Activated CD4-positive, alpha-beta memory T cell treated with anti-CD3 and anti-CD28 coated beads for 36 hours (primary cell): ENCODE measurements around the gene CACNB1. TPM values are rescaled to one million over a fixed set of nuclear protein-coding genes. Genes with fewer than 3 reads are reported as not detected.

Experiments
- CTCF ChIA-PET: fragments of 350-600 bp; sonication (Branson Sonifier 250); formaldehyde crosslinking; loops from one replicate; lab custom pipeline; 2021; ENCODE audit warnings: antibody characterized with exemption, inconsistent platforms; lab: Charles Lee
- POLR2A ChIA-PET: fragments of 350-600 bp; sonication (Branson Sonifier 250); formaldehyde crosslinking; loops from one replicate; lab custom pipeline; 2021; ENCODE audit warnings: antibody characterized with exemption; lab: Charles Lee
- DNase-seq: peaks from one replicate; pipeline ENCODE4 v3.0.0-alpha.2; 2020
- H3K27ac Mint-ChIP-seq: one replicate; pipeline ENCODE4 v1.8.0; 2021; ENCODE audit warnings: mixed read lengths
- H3K27me3 Mint-ChIP-seq: one replicate; pipeline ENCODE4 v1.8.0; 2021; ENCODE audit warnings: mixed read lengths
- H3K36me3 Mint-ChIP-seq: one replicate; pipeline ENCODE4 v1.8.0; 2021; ENCODE audit warnings: mixed read lengths
- H3K4me1 Mint-ChIP-seq: one replicate; pipeline ENCODE4 v1.8.0; 2021; ENCODE audit warnings: low read depth, mixed read lengths
- H3K4me3 Mint-ChIP-seq: one replicate; pipeline ENCODE4 v1.8.0; 2021; ENCODE audit warnings: mild to moderate bottlenecking, mixed read lengths
- H3K9me3 Mint-ChIP-seq: one replicate; pipeline ENCODE4 v1.8.0; 2021; ENCODE audit warnings: mixed read lengths
- intact Hi-C: fragments of 100-400 bp; cut with micrococcal nuclease; formaldehyde crosslinking; loops from one replicate; pipeline ENCODE4 v1.15.1; 2023
- total RNA-seq, 2 experiments: library from RNA; stranded (reverse); gene quantifications; one replicate each; pipeline ENCODE4 v1.2.3, GENCODE V29; 2021

The CACNB1 gene
- 10 to 100 TPM; 13.6 to 14.1 TPM for total RNA-seq

DNA sequence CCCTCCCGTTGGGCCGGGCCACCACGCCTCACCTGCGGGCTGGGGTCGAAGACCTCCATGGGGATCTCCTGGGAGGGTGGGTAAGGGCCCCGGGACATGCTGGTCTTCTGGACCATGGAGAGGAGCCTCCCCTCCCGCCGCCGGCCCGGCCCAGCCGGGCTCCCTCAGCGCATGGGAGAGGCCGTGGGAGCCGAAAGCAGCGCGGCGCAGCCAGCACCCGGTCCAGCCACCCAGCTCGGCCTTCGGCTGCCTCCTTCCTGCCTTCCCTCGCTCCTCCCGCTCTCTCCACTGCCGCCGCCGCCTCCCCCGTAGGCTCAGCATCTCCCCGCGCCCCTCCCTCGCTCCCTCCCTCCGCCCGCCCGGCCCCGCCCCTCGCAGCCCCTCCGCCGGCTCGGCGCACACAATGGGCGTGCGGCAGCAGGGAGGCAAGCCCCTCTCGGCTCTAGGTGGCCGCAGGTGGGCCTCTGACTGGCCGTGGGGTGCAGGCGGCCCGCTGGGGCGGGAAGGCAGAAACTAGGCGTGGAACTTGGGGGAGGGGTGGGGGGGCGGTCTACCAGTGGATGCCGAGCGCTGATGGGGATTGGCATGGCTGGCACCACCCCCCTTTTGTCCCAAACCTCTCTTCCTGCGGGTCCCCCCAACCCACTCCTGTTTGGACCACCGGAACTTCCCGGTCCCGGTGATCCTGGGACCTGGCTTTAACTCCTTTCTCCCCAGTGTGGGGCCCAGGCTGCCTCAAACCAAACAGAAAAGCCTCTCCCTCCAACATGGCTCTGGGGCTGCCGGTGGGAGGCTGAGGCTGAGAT lies at the start of gene CACNB1:
Gene CACNB1 (minus strand): TSS at position 290 of the 806 bp plus-strand sequence. CDS start 174 bp downstream, at position 116.
- Mint-ChIP-seq H3K4me3 (peak within 1 kb of the TSS; percentile 75), H3K27ac (peak within 1 kb of the TSS; percentile 69), H3K4me1 (peaks cover 55% of the 10 kb centered on the region), H3K27me3 (no peaks in the 10 kb centered on the region), H3K9me3 (no peaks in the 10 kb centered on the region), H3K36me3 (peaks cover 24% of the 10 kb centered on the region)
- CTCF ChIA-PET: interaction anchor here (1.2 to 1.8 kb wide), 3 partner anchors 23 to 47 kb away, joined by 3 to 8 read pairs (median 4); no protein-coding TSS in a partner anchor
- intact Hi-C loops: loop anchor here (5.0 kb wide), 1 partner anchor 45 kb away; the partner anchor contains the start of gene PLXDC1
- DNase-seq: peak; percentile 83
- POLR2A ChIA-PET: interaction anchor here (0.6 kb wide), 1 partner anchor 17 kb away, joined by 6 read pairs; no protein-coding TSS in a partner anchor

GRCh38 chr17:39246274-39246673 lies 48.8 kb upstream of the CACNB1 start:
- POLR2A ChIA-PET: no interaction called here
- CTCF ChIA-PET: interaction anchor here (1.4 to 20.1 kb wide), 10 partner anchors 12 to 263 kb away, joined by 3 to 580 read pairs (median 14); partner anchors contain the start of genes ARL5C and RPL19
- H3K4me3 Mint-ChIP-seq: no peak overlapping the region
- DNase-seq: no peak
- peaks cover 4% of the 10 kb centered on the region for H3K4me1 Mint-ChIP-seq
- no peaks in the 10 kb centered on the region for H3K9me3 Mint-ChIP-seq
- H3K36me3 Mint-ChIP-seq: no peaks in the 10 kb centered on the region
- intact Hi-C loops: no loop called here
- H3K27me3 Mint-ChIP-seq: no peaks in the 10 kb centered on the region
- no peak overlapping the region for H3K27ac Mint-ChIP-seq

DNA sequence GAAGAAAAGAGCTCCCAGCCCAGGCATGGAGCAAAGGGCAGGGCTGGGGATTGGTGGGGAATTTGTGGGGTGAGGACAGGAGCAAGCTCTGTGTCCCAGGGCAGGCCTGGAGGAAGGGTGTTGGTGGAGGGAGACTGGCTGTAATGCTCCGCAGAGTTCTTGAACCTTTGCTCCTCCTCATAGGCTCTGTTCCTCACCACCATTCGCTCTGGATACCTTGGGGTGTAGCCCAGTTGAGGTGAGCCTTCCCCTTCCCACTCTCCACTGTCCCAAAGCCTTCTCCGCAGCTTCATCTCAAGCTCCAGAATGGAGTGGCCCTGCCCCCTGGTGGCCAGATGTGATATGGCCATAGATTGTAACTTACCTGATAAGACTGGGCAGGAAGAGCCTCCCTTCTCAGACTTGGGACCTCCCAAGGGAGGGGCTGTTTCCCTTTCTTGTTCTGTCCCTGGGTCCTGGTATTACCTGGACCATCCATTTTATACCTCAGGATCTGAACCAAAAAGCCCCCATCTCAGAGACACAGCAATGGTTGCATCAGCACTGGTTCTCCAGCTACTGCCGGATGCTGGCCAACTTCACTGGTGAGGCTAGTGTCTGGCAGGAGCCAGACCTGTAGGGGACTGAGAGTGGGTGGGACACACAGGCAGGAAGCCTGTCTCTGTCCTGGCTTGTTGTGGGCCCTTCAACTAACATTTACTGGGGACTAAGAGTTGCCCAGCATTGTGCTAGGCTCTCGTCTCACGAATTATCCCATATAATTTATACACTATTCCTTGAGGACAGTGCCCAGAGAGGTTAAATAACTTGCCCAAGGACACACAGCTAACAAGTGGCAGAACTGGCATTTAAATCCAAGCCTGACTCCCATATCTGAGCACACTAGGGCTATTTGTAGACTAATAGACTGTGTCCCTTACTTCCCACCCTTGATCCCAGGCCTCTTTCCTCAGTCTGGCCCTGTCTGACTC lies 47.4 kb upstream of the CACNB1 start:
- H3K27ac Mint-ChIP-seq: no peak overlapping the region
- ChIA-PET POLR2A (interaction anchor here (0.6 to 1.2 kb wide), 3 partner anchors 35 to 217 kb away, joined by 3 to 6 read pairs (median 5); partner anchors contain the start of gene CDK12), CTCF (interaction anchor here (0.6 to 20.1 kb wide), 37 partner anchors 8 to 928 kb away, joined by 3 to 580 read pairs (median 4); partner anchors contain the start of genes ARL5C, PLXDC1, RPL19 and STAC2)
- no peak overlapping the region for H3K4me3 Mint-ChIP-seq
- H3K36me3 Mint-ChIP-seq: no peaks in the 10 kb centered on the region
- peaks cover 5% of the 10 kb centered on the region for H3K4me1 Mint-ChIP-seq
- DNase-seq: peak; percentile 91
- no peaks in the 10 kb centered on the region for H3K9me3 Mint-ChIP-seq
- H3K27me3 Mint-ChIP-seq: no peaks in the 10 kb centered on the region
- intact Hi-C loops: loop anchor here (1.0 kb wide), 1 partner anchor 38 kb away; no protein-coding TSS in a partner anchor

DNA sequence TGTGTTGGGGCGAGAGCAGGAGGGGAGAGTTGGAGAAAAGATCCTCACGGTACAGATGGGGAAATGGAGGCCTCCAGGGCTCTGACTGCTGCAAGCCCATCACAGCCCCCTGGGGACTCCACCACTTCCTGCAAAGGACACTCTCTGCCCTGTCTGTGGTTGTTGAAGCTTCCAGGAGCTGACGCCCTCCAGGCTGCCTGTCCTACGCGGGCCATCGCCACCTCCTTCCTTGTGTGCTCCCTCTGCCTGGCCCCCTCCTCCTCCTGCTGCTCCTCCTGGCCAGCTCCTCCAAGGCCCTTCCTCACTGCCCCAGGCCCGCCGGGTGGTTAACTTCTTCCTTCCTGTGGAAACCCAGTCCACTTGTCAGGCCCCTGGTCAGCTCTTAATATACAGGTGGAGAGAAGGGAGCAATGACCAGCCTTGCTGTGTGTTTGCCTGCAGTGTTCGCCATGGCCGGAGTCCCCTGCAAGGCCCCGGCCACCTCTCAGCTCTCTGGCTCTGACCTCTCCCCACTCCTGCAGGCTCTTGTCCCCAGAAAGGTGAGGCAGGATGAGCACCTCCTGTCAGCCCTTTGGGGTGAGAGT lies 46.6 kb upstream of the CACNB1 start:
- H3K9me3 Mint-ChIP-seq: no peaks in the 10 kb centered on the region
- POLR2A ChIA-PET: interaction anchor here (1.0 to 1.2 kb wide), 2 partner anchors 34 to 38 kb away, joined by 5 to 6 read pairs; no protein-coding TSS in a partner anchor

DNA sequence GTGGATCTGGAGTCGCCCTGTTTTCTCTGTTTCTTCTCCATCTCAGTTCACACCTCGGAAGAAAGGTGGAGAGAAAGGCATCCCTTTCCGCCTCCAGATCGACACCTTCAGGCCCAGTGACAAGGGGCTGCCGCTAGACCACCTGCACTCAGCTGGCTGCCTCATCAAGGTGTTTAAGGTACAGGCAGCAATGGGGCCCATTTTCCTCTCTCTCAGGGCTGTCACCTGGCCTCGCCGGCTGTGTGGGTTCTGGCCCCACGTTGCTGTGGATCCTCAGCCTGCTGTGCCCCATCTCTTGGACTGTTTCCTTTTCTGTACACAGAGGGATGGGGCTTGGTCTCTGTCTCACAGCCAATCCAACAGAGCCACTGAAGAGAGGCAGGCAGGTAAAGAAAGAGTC lies 45.7 kb upstream of the CACNB1 start:
- intact Hi-C loops: no loop called here
- Mint-ChIP-seq H3K4me1 (peaks cover 20% of the 10 kb centered on the region), H3K27me3 (no peaks in the 10 kb centered on the region), H3K27ac (no peak overlapping the region), H3K4me3 (no peak overlapping the region), H3K9me3 (no peaks in the 10 kb centered on the region), H3K36me3 (no peaks in the 10 kb centered on the region)
- POLR2A ChIA-PET: interaction anchor here (0.6 kb wide), 1 partner anchor 400 kb away, joined by 3 read pairs; no protein-coding TSS in a partner anchor
- CTCF ChIA-PET: interaction anchor here (0.6 to 20.1 kb wide), 5 partner anchors 9 to 230 kb away, joined by 3 to 580 read pairs (median 6); partner anchors contain the start of gene RPL19
- no peak for DNase-seq

More for the DNA sequence above, 46.6 kb upstream of the CACNB1 start:
- Mint-ChIP-seq H3K4me3 (no peak overlapping the region), H3K36me3 (no peaks in the 10 kb centered on the region), H3K27ac (no peak overlapping the region), H3K27me3 (no peaks in the 10 kb centered on the region), H3K4me1 (peaks cover 12% of the 10 kb centered on the region)
- CTCF ChIA-PET: interaction anchor here (0.6 to 20.1 kb wide), 34 partner anchors 9 to 927 kb away, joined by 3 to 580 read pairs (median 4); partner anchors contain the start of genes ARL5C, PLXDC1, RPL19 and STAC2
- intact Hi-C loops: loop anchor here (1.0 kb wide), 1 partner anchor 37 kb away; no protein-coding TSS in a partner anchor
- DNase-seq: no peak

- no peak for DNase-seq
- Mint-ChIP-seq H3K9me3 (no peaks in the 10 kb centered on the region), H3K27ac (no peak overlapping the region), H3K27me3 (no peaks in the 10 kb centered on the region), H3K4me1 (peaks cover 25% of the 10 kb centered on the region), H3K4me3 (no peak overlapping the region), H3K36me3 (no peaks in the 10 kb centered on the region)
- ChIA-PET CTCF (interaction anchor here (1.3 to 20.1 kb wide), 4 partner anchors 6 to 76 kb away, joined by 6 to 580 read pairs (median 75); partner anchors contain the start of gene RPL19), POLR2A (no interaction called here)
- intact Hi-C loops: no loop called here
Observed at GRCh38 chr17:39240631-39241030, 43.2 kb upstream of the CACNB1 start.

DNA sequence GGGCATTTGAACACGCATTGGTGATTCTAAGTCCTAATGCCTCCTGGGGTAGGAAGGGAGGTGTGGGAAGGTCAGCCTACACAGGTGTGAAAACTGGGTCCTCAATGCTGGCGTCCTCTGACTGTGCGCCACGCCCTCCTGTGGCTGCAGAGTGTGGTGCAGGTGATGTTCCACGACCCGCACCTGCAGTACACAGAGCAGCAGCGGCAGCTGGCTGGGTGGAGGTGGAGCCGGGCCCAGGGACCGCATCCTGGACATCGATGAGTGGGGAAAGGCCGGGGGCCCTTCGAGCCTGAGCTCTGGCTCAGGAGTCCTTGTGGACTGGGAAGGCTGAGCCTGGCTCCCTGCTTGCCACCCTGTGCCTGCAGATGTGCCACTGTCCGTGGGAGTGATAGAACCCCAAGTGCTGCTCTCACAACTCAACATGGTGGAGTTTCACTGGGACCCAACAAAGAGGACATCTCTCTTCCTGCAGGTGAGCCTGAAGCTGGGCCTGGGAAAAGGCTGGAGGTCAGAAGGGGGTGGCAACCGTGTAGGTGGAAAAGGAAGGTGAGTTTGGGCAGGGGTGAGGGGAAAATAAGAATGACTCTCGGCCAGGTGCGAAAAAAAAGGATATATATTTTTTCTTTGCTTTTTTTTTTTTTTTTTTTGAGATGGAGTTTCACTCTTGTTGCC lies 42.3 kb upstream of the CACNB1 start:
- ChIA-PET POLR2A (interaction anchor here (0.7 to 2.8 kb wide), 2 partner anchors 40 to 66 kb away, joined by 3 to 15 read pairs; partner anchors contain the start of gene RPL19), CTCF (interaction anchor here (1.3 to 20.1 kb wide), 8 partner anchors 9 to 161 kb away, joined by 3 to 580 read pairs (median 6); partner anchors contain the start of genes FBXL20 and RPL19)
- no peaks in the 10 kb centered on the region for H3K9me3 Mint-ChIP-seq
- no peak overlapping the region for H3K4me3 Mint-ChIP-seq
- DNase-seq: peak; percentile 86
- no peak overlapping the region for H3K27ac Mint-ChIP-seq
- intact Hi-C loops: loop anchor here (2.0 to 10.0 kb wide), 3 partner anchors 33 to 255 kb away; partner anchors contain the start of gene PLXDC1
- no peaks in the 10 kb centered on the region for H3K36me3 Mint-ChIP-seq
- peaks cover 24% of the 10 kb centered on the region for H3K4me1 Mint-ChIP-seq
- no peaks in the 10 kb centered on the region for H3K27me3 Mint-ChIP-seq

- Mint-ChIP-seq H3K27ac (peak overlapping the region; percentile 47), H3K9me3 (no peaks in the 10 kb centered on the region), H3K4me1 (peaks cover 21% of the 10 kb centered on the region), H3K4me3 (peak overlapping the region; percentile 30), H3K27me3 (no peaks in the 10 kb centered on the region), H3K36me3 (no peaks in the 10 kb centered on the region)
- ChIA-PET CTCF (interaction anchor here (0.7 to 20.1 kb wide), 15 partner anchors 7 to 256 kb away, joined by 3 to 580 read pairs (median 5); partner anchors contain the start of genes FBXL20, RPL19 and STAC2), POLR2A (interaction anchor here (1.3 to 2.8 kb wide), 5 partner anchors 32 to 223 kb away, joined by 3 to 15 read pairs (median 4); partner anchors contain the start of genes CDK12 and RPL19)
- DNase-seq: peak; percentile 87
- intact Hi-C loops: loop anchor here (2.0 to 10.0 kb wide), 3 partner anchors 32 to 254 kb away; partner anchors contain the start of gene PLXDC1
Observed at GRCh38 chr17:39238311-39238972, 41.0 kb upstream of the CACNB1 start.

DNA sequence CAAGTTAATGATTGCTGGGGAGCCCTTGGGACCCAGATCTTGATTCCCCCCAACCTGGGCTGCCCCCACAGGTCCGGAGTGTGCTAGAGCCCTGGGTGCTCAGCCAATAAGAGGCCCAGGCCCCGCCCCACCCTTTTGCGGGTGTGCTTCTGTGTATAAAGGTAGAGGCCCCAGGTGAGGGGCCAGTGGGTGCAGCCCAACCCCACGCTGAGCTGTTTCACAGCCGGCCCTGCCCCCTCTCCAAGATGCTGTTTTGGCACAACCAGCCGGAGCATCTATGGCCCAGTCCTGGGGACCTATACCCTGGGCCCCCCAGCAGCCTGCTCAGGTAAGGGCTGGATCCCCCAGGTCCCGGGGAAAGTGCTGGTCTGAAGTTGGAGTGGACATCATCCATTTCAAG lies 40.1 kb upstream of the CACNB1 start:
- Mint-ChIP-seq H3K27ac (peak overlapping the region; percentile 47), H3K4me1 (peaks cover 21% of the 10 kb centered on the region), H3K4me3 (no peak overlapping the region), H3K36me3 (no peaks in the 10 kb centered on the region), H3K27me3 (no peaks in the 10 kb centered on the region), H3K9me3 (no peaks in the 10 kb centered on the region)
- no peak for DNase-seq
- ChIA-PET CTCF (interaction anchor here (0.5 to 20.1 kb wide), 12 partner anchors 8 to 256 kb away, joined by 3 to 580 read pairs (median 6); partner anchors contain the start of genes FBXL20, RPL19 and STAC2), POLR2A (interaction anchor here (1.3 to 2.8 kb wide), 5 partner anchors 31 to 224 kb away, joined by 3 to 15 read pairs (median 4); partner anchors contain the start of genes CDK12 and RPL19)
- intact Hi-C loops: loop anchor here (5.0 to 10.0 kb wide), 2 partner anchors 85 to 253 kb away; partner anchors contain the start of gene PLXDC1
